Nephron progenitor cell (in vitro differentiated cells): Measurements from ENCODE around the gene NFATC3.

Source experiments
- DNase-seq: peaks from one replicate; pipeline ENCODE4 v3.0.0; 2021
- H3K27ac Mint-ChIP-seq: 2 replicates; pipeline ENCODE4 v1.8.0; 2021; ENCODE audit warnings: mild to moderate bottlenecking, moderate library complexity, mixed read lengths
- H3K27me3 Mint-ChIP-seq: 2 replicates; pipeline ENCODE4 v1.8.0; 2021; ENCODE audit warnings: mild to moderate bottlenecking, low read depth, mixed read lengths; ENCODE audit not compliant: poor library complexity
- H3K36me3 Mint-ChIP-seq: 2 replicates; pipeline ENCODE4 v1.8.0; 2021; ENCODE audit warnings: low read depth, mixed read lengths
- H3K4me1 Mint-ChIP-seq: 2 replicates; pipeline ENCODE4 v1.8.0; 2021; ENCODE audit warnings: mixed read lengths
- H3K4me3 Mint-ChIP-seq: 2 replicates; pipeline ENCODE4 v1.8.0; 2021; ENCODE audit warnings: mild to moderate bottlenecking, moderate library complexity, mixed read lengths
- H3K9me3 Mint-ChIP-seq: 2 replicates; pipeline ENCODE4 v1.8.0; 2021; ENCODE audit warnings: mild to moderate bottlenecking, moderate library complexity, mixed read lengths
- CTCF ChIP-seq: fragments of 200-600 bp; sonication (generic); IDR thresholded peaks from 2 replicates; pipeline ENCODE4 v1.5.0; 2021; ENCODE audit warnings: antibody characterized with exemption

The NFATC3 gene

GRCh38 chr16:68273459-68273858 is 188.3 kb downstream of the NFATC3 start:
- no peak for TF ChIP-seq CTCF
- Mint-ChIP-seq H3K36me3 (peaks cover 20% of the 10 kb centered on the region), H3K4me3 (no peak overlapping the region), H3K9me3 (no peaks in the 10 kb centered on the region), H3K4me1 (peaks cover 26% of the 10 kb centered on the region), H3K27ac (peak overlapping the region; percentile 46), H3K27me3 (no peaks in the 10 kb centered on the region)
- DNase-seq: no peak

- Mint-ChIP-seq H3K27ac (no peak overlapping the region), H3K4me3 (no peak overlapping the region), H3K27me3 (no peaks in the 10 kb centered on the region), H3K36me3 (peaks cover 20% of the 10 kb centered on the region), H3K9me3 (no peaks in the 10 kb centered on the region), H3K4me1 (peaks cover 24% of the 10 kb centered on the region)
- no peak for TF ChIP-seq CTCF
- no peak for DNase-seq
These were observed 188.7 kb downstream of the NFATC3 start for GRCh38 chr16:68273896-68274295.

GRCh38 chr16:68274441-68274840 is 189.3 kb downstream of the NFATC3 start:
- Mint-ChIP-seq H3K27ac (no peak overlapping the region), H3K4me3 (no peak overlapping the region), H3K27me3 (no peaks in the 10 kb centered on the region), H3K4me1 (peaks cover 18% of the 10 kb centered on the region), H3K36me3 (peaks cover 25% of the 10 kb centered on the region), H3K9me3 (peaks cover 3% of the 10 kb centered on the region)
- DNase-seq: no peak
- no peak for TF ChIP-seq CTCF

GRCh38 chr16:68275611-68276191 is 190.5 kb downstream of the NFATC3 start:
- no peak overlapping the region for H3K4me3 Mint-ChIP-seq
- H3K4me1 Mint-ChIP-seq: peaks cover 17% of the 10 kb centered on the region
- peak overlapping the region; percentile 66 for H3K27ac Mint-ChIP-seq
- no peak for DNase-seq
- peaks cover 33% of the 10 kb centered on the region for H3K36me3 Mint-ChIP-seq
- peaks cover 7% of the 10 kb centered on the region for H3K9me3 Mint-ChIP-seq
- TF ChIP-seq CTCF: no peak
- no peaks in the 10 kb centered on the region for H3K27me3 Mint-ChIP-seq

GRCh38 chr16:68276223-68276622 is 191.1 kb downstream of the NFATC3 start:
- Mint-ChIP-seq H3K27ac (peak overlapping the region; percentile 66), H3K36me3 (peaks cover 33% of the 10 kb centered on the region), H3K27me3 (no peaks in the 10 kb centered on the region), H3K9me3 (peaks cover 7% of the 10 kb centered on the region), H3K4me1 (peaks cover 21% of the 10 kb centered on the region), H3K4me3 (no peak overlapping the region)
- DNase-seq: no peak
- TF ChIP-seq CTCF: no peak
